HCT116 (cell line): Measurements from ENCODE around the gene CACNA2D3. TPM values are rescaled to one million over a fixed set of nuclear protein-coding genes. Genes with fewer than 3 reads are reported as not detected.

ENCODE experiments used
- ATAC-seq: fragments of 200-7000 bp; cut with Tn5 transposase; 2 replicates; pipeline ENCODE4 v1.9.1; 2020; ENCODE audit warnings: mild to moderate bottlenecking, moderate library complexity
- BruUV-seq: library from RNA; stranded (reverse); fragments of 400-500 nt; replicated peaks from 2 replicates; lab custom pipeline; 2021; lab: Mats Ljungman, UMichigan
- CTCF ChIA-PET: fragments of 300-600 bp; sonication (Branson Sonifier 250); formaldehyde crosslinking; loops from one replicate; lab custom pipeline; 2021; ENCODE audit warnings: antibody characterized with exemption; lab: Charles Lee
- POLR2A ChIA-PET: fragments of 300-600, 350-600 bp; sonication (Branson Sonifier 250); formaldehyde crosslinking; loops from one replicate; lab custom pipeline; 2021; ENCODE audit warnings: antibody characterized with exemption; lab: Charles Lee
- RAD21 ChIA-PET, 2 experiments: fragments of 300-600 bp; sonication (Branson Sonifier 250); formaldehyde crosslinking; loops; one replicate each; lab custom pipeline; 2023; ENCODE audit warnings: low total read pairs in 2 of 2; ENCODE audit not compliant: uncharacterized antibody in 2 of 2, unreplicated experiment in 2 of 2, low non-redundant PET in 1 of 2; lab: Charles Lee
- DNase-seq: peaks from one replicate; pipeline ENCODE4 v3.0.0-alpha.2; 2010; ENCODE audit warnings: low read depth, low spot score
- H2AFZ ChIP-seq: fragments of 200-600 bp; shearing (Covaris generic), sonication (generic); 2 replicates; pipeline ENCODE4 v1.6.1; 2017; ENCODE audit warnings: low read depth, mixed run types, mixed read lengths, antibody characterized with exemption, low read length; ENCODE audit not compliant: poor library complexity, severe bottlenecking
- H3K27ac ChIP-seq: 2 replicates; pipeline ENCODE4 v1.5.1; 2012; ENCODE audit warnings: low read depth, low read length
- H3K27me3 ChIP-seq: fragments of 200-600 bp; sonication (generic); 2 replicates; pipeline ENCODE4 v1.6.1; 2016; ENCODE audit warnings: mixed run types, low read length, mixed read lengths; ENCODE audit not compliant: insufficient read depth
- H3K36me3 ChIP-seq, 2 experiments: fragments of 200-500 bp in 1 of 2; fragments of 200-600 bp in 1 of 2; sonication (Bioruptor generic) in 1 of 2; sonication (generic) in 1 of 2; 2 replicates each; pipeline versions ENCODE4 v1.5.1 to v1.6.1; 2014 to 2016; ENCODE audit warnings: low read length in 2 of 2, inconsistent platforms in 1 of 2, mixed read lengths in 1 of 2, mixed run types in 1 of 2; ENCODE audit not compliant: insufficient read depth in 2 of 2, control insufficient read depth in 1 of 2
- H3K4me1 ChIP-seq, 2 experiments: fragments of 200-600 bp in 1 of 2; sonication (generic) in 1 of 2; 2 replicates each; pipeline versions ENCODE4 v1.5.1 to v1.6.1; 2012 to 2017; ENCODE audit warnings: low read length in 2 of 2, inconsistent platforms in 1 of 2, mild to moderate bottlenecking in 1 of 2, mixed read lengths in 1 of 2, mixed run types in 1 of 2, moderate library complexity in 1 of 2; ENCODE audit not compliant: insufficient read depth in 2 of 2, control insufficient read depth in 1 of 2
- H3K4me2 ChIP-seq: fragments of 200-600 bp; sonication (generic); 2 replicates; pipeline ENCODE4 v1.6.1; 2017; ENCODE audit warnings: mixed run types, low read length, mixed read lengths
- H3K4me3 ChIP-seq, 2 experiments: fragments of 200-600 bp in 1 of 2; sonication (generic) in 1 of 2; replicated peaks in 1 of 2; 2 replicates each; pipeline ENCODE4 v1.5.1; 2011 to 2016; ENCODE audit warnings: low read length in 2 of 2, control low read depth in 1 of 2, low read depth in 1 of 2, mild to moderate bottlenecking in 1 of 2, mixed read lengths in 1 of 2, mixed run types in 1 of 2
- H3K79me2 ChIP-seq: fragments of 200-600 bp; sonication (generic); 2 replicates; pipeline ENCODE4 v1.6.1; 2017; ENCODE audit warnings: mild to moderate bottlenecking, mixed run types, low read length, moderate library complexity, mixed read lengths; ENCODE audit not compliant: insufficient read depth
- H3K9ac ChIP-seq: fragments of 200-600 bp; sonication (generic); 2 replicates; pipeline ENCODE4 v1.6.1; 2016; ENCODE audit warnings: low read length, mixed read lengths
- H3K9me2 ChIP-seq: fragments of 200-600 bp; sonication (generic), shearing (Covaris generic); 2 replicates; pipeline ENCODE4 v1.6.1; 2017; ENCODE audit warnings: mixed run types, mild to moderate bottlenecking, moderate library complexity; ENCODE audit not compliant: insufficient read depth
- H3K9me3 ChIP-seq, 2 experiments: fragments of 200-500 bp in 1 of 2; fragments of 200-600 bp in 1 of 2; sonication (Bioruptor generic) in 1 of 2; sonication (generic) in 1 of 2; 2 replicates each; pipeline ENCODE4 v1.6.1; 2014 to 2017; ENCODE audit warnings: low read length in 2 of 2, mixed read lengths in 2 of 2, inconsistent platforms in 1 of 2, low read depth in 1 of 2, mild to moderate bottlenecking in 1 of 2, mixed run types in 1 of 2, moderate library complexity in 1 of 2; ENCODE audit not compliant: control insufficient read depth in 1 of 2, insufficient read depth in 1 of 2
- H4K20me1 ChIP-seq: fragments of 200-600 bp; sonication (generic), shearing (Covaris generic); 2 replicates; pipeline ENCODE4 v1.6.1; 2017; ENCODE audit warnings: mixed run types, mild to moderate bottlenecking, moderate library complexity; ENCODE audit not compliant: insufficient read depth
- CBX3 ChIP-seq: IDR thresholded peaks from 2 replicates; pipeline ENCODE4 v1.6.1; 2012; ENCODE audit warnings: low read depth
- CEBPB ChIP-seq: IDR thresholded peaks from 2 replicates; pipeline ENCODE4 v1.6.1; 2012; ENCODE audit warnings: low read depth
- EZH2 ChIP-seq: fragments of 200-600 bp; sonication (generic); IDR thresholded peaks from 2 replicates; pipeline ENCODE4 v1.6.1; 2017; ENCODE audit warnings: antibody characterized with exemption, mixed run types
- FOSL1 ChIP-seq: IDR thresholded peaks from 2 replicates; pipeline ENCODE4 v1.6.1; 2012; ENCODE audit warnings: low read depth
- MAX ChIP-seq: IDR thresholded peaks from 2 replicates; pipeline ENCODE4 v1.6.1; 2012
- POLR2A ChIP-seq: IDR thresholded peaks from 2 replicates; pipeline ENCODE4 v1.7.0; 2011; ENCODE audit warnings: borderline replicate concordance; ENCODE audit not compliant: insufficient read depth, insufficient read length; ENCODE audit errors: extremely low read depth
- POLR2AphosphoS5 ChIP-seq: IDR thresholded peaks from 2 replicates; pipeline ENCODE4 v1.6.1; 2011; ENCODE audit warnings: mild to moderate bottlenecking, low read depth, low read length, moderate library complexity
- SP1 ChIP-seq: IDR thresholded peaks from 2 replicates; pipeline ENCODE4 v1.6.1; 2012; ENCODE audit warnings: low read depth
- YY1 ChIP-seq: IDR thresholded peaks from 2 replicates; pipeline ENCODE4 v1.6.1; 2011; ENCODE audit warnings: low read length, low read depth, moderate library complexity, mild to moderate bottlenecking; ENCODE audit not compliant: insufficient replicate concordance; ENCODE audit errors: extremely low read depth
- ZFX ChIP-seq: fragments of 450-650 bp; IDR thresholded peaks from 2 replicates; pipeline ENCODE4 v1.6.1; 2017
- intact Hi-C: fragments of 100-400 bp; cut with micrococcal nuclease; formaldehyde crosslinking; loops from 2 replicates; pipeline ENCODE4 v1.10.0; 2022
- total RNA-seq: library from RNA; stranded (reverse); gene quantifications from one replicate; pipeline ENCODE4 v1.2.1, GENCODE V29; 2021; ENCODE audit not compliant: unreplicated experiment
- TF ChIP-seq, protein P1 (sequence below): IDR thresholded peaks from 2 replicates; pipeline ENCODE4 v1.6.1; 2012; ENCODE audit warnings: low read depth

Gene CACNA2D3
- total RNA-seq, 1 experiment from 2014 or later: 0.20 TPM

DNA sequence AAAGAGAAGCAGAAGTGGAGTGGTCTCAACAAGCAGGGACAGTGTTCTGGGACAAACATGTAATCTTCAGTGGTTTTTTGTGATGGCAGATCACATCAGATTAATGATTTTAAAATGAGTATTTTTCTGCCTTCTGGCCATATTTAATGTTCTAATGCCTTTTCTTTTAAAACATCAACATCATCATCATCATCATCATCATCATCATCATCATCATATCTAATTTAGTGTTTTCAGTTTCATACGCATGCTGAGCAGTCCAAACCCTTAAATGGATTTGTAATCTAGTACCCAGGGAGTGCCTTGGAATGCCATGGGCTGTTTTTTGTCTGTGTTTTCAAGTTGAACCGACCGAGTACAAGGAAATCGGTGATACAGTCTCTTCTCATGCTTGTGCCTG lies 68.9 kb downstream of the CACNA2D3 start:
- H3K4me3 ChIP-seq: no peak overlapping the region
- H4K20me1 ChIP-seq: no peaks in the 10 kb centered on the region
- H3K4me1 ChIP-seq: no peaks in the 10 kb centered on the region
- no peaks in the 10 kb centered on the region for H3K36me3 ChIP-seq
- no peak overlapping the region for H3K9ac ChIP-seq
- H3K27me3 ChIP-seq: peaks cover 14% of the 10 kb centered on the region
- no peak overlapping the region for H3K4me2 ChIP-seq
- TF ChIP-seq FOSL1 (no peak), CBX3 (no peak), SP1 (no peak), YY1 (no peak)
- CTCF ChIA-PET: no interaction called here
- no peaks in the 10 kb centered on the region for H3K9me2 ChIP-seq
- RAD21 ChIA-PET: no interaction called here
- no peak overlapping the region for H2AFZ ChIP-seq
- ATAC-seq (no peak), DNase-seq (no peak)
- no peak overlapping the region for H3K27ac ChIP-seq
- H3K79me2 ChIP-seq: no peaks in the 10 kb centered on the region
- no TSS peak for BruUV-seq
- no peaks in the 10 kb centered on the region for H3K9me3 ChIP-seq
- intact Hi-C loops: no loop called here
- POLR2A ChIA-PET: no interaction called here

DNA sequence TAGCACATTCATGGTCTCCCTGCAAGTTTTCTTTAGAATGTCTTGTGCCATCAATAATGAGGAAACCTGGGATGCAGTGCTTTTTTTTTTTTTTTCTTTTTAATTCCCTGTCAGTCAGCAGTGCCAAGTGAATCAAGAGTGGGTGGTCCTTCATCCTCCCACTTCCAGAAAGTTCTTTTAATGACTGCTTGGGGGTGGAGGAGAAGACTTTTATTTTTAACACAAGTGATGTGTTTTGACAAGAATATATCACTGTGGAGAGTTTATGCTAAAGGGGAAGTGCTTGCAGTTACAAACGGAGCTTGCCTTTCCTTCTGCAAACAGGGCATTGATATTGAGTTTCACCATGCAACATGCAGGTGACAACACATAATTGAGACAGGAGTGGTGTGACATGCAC lies 69.7 kb downstream of the CACNA2D3 start:
- no peaks in the 10 kb centered on the region for H3K36me3 ChIP-seq
- H3K27me3 ChIP-seq: peaks cover 19% of the 10 kb centered on the region
- H2AFZ ChIP-seq: no peak overlapping the region
- BruUV-seq: no TSS peak
- H3K9me2 ChIP-seq: no peaks in the 10 kb centered on the region
- no peak for TF ChIP-seq POLR2AphosphoS5
- no peak for TF ChIP-seq CBX3
- no peak for TF ChIP-seq MAX
- no peak for TF ChIP-seq CEBPB
- TF ChIP-seq EZH2: no peak
- no peak for TF ChIP-seq POLR2A
- TF ChIP-seq, protein P1, sequence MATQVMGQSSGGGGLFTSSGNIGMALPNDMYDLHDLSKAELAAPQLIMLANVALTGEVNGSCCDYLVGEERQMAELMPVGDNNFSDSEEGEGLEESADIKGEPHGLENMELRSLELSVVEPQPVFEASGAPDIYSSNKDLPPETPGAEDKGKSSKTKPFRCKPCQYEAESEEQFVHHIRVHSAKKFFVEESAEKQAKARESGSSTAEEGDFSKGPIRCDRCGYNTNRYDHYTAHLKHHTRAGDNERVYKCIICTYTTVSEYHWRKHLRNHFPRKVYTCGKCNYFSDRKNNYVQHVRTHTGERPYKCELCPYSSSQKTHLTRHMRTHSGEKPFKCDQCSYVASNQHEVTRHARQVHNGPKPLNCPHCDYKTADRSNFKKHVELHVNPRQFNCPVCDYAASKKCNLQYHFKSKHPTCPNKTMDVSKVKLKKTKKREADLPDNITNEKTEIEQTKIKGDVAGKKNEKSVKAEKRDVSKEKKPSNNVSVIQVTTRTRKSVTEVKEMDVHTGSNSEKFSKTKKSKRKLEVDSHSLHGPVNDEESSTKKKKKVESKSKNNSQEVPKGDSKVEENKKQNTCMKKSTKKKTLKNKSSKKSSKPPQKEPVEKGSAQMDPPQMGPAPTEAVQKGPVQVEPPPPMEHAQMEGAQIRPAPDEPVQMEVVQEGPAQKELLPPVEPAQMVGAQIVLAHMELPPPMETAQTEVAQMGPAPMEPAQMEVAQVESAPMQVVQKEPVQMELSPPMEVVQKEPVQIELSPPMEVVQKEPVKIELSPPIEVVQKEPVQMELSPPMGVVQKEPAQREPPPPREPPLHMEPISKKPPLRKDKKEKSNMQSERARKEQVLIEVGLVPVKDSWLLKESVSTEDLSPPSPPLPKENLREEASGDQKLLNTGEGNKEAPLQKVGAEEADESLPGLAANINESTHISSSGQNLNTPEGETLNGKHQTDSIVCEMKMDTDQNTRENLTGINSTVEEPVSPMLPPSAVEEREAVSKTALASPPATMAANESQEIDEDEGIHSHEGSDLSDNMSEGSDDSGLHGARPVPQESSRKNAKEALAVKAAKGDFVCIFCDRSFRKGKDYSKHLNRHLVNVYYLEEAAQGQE: no peak
- no peak for TF ChIP-seq ZFX
- H3K9ac ChIP-seq: no peak overlapping the region
- RAD21 ChIA-PET: no interaction called here
- no peaks in the 10 kb centered on the region for H3K79me2 ChIP-seq
- no peaks in the 10 kb centered on the region for H3K9me3 ChIP-seq
- intact Hi-C loops: no loop called here
- POLR2A ChIA-PET: no interaction called here
- no peaks in the 10 kb centered on the region for H3K4me1 ChIP-seq
- DNase-seq: no peak
- H3K27ac ChIP-seq: no peak overlapping the region
- no peaks in the 10 kb centered on the region for H4K20me1 ChIP-seq
- no peak overlapping the region for H3K4me3 ChIP-seq
- CTCF ChIA-PET: no interaction called here
- no peak overlapping the region for H3K4me2 ChIP-seq
- ATAC-seq: no peak
